GM13977 (cell line): ENCODE data around the gene CAMK2A.

Experiments used
- DNase-seq: peaks from one replicate; pipeline ENCODE4 v3.0.0; 2012; ENCODE audit warnings: low spot score
- in situ Hi-C: fragments of 300-500 bp; cut with MboI; formaldehyde crosslinking; loops from one replicate; pipeline ENCODE4 v1.12.0; 2022; ENCODE audit warnings: low sequenced_read_pairs, low pct_unique_long_range_greater_than_20kb, mixed read lengths, inconsistent platforms; ENCODE audit not compliant: unreplicated experiment
- TF ChIP-seq, protein P1 (sequence below): IDR thresholded peaks from 2 replicates; pipeline ENCODE4 v1.5.1; 2012; ENCODE audit warnings: mild to moderate bottlenecking, control low read depth; ENCODE audit not compliant: insufficient read depth; ENCODE audit errors: extremely low read depth, missing control alignments

The CAMK2A gene

GRCh38 chr5:150247726-150248125, 41.8 kb downstream of the CAMK2A start:
- in situ Hi-C loops, result no loop called here
- no peak for DNase-seq
- TF ChIP-seq, protein P1, sequence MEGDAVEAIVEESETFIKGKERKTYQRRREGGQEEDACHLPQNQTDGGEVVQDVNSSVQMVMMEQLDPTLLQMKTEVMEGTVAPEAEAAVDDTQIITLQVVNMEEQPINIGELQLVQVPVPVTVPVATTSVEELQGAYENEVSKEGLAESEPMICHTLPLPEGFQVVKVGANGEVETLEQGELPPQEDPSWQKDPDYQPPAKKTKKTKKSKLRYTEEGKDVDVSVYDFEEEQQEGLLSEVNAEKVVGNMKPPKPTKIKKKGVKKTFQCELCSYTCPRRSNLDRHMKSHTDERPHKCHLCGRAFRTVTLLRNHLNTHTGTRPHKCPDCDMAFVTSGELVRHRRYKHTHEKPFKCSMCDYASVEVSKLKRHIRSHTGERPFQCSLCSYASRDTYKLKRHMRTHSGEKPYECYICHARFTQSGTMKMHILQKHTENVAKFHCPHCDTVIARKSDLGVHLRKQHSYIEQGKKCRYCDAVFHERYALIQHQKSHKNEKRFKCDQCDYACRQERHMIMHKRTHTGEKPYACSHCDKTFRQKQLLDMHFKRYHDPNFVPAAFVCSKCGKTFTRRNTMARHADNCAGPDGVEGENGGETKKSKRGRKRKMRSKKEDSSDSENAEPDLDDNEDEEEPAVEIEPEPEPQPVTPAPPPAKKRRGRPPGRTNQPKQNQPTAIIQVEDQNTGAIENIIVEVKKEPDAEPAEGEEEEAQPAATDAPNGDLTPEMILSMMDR, result no peak

DNA sequence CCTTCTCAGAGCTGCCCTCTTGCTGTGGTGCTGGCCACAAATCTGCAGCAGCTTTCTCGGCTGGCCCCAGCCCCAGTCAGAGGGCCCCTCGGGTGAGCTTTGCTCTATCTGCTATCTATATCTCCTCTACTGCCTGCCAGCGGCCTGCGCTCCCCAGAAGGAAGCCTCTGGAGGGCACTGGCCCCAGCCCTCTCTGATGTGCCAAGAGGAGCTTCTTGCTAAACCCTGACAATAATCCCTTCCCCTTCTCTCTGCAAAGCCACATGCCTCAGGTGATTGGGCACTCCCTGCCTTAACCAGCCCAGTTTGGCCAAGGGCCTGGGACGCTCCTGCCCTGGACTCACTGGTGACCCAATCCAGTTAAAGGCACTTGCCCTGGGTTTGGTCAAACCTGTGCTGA, 42.7 kb downstream of the CAMK2A start:
- TF ChIP-seq, protein P1, result no peak
- in situ Hi-C loops, result no loop called here
- DNase-seq, result no peak

DNA sequence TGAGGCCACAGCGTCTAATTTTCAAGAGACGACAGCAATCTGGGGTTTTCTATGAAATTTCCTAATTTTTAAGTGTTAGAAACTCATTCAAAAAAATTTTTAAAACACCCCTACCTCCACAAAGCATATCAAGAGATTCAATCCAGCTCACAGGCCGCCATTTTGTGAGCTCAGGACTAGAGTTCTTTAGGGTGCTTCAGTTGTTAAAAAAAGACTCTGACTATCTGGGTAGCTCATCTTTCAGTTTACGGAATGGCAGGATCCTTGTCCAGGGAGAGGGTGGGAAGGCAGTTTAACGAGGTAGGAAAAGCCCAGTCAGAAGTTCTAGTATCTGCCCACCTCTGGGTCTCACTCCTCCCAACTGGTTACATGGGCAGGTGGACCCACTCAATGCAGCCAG, 43.1 kb downstream of the CAMK2A start:
- in situ Hi-C loops, result no loop called here
- no peak for DNase-seq
- TF ChIP-seq, protein P1, result no peak

- in situ Hi-C loops, result no loop called here
- TF ChIP-seq, protein P1, result no peak
- no peak for DNase-seq
Measured at GRCh38 chr5:150245808-150246207, 43.8 kb downstream of the CAMK2A start.

- TF ChIP-seq, protein P1, result no peak
- in situ Hi-C loops, result no loop called here
- DNase-seq, result no peak
Measured at GRCh38 chr5:150245111-150245789, 44.3 kb downstream of the CAMK2A start.

- DNase-seq, result no peak
- TF ChIP-seq, protein P1, result no peak
- in situ Hi-C loops, result no loop called here
Measured at GRCh38 chr5:150244209-150244608, 45.4 kb downstream of the CAMK2A start.

- no peak for DNase-seq
- TF ChIP-seq, protein P1, result no peak
- in situ Hi-C loops, result no loop called here
Measured at GRCh38 chr5:150243590-150243989, 46.0 kb downstream of the CAMK2A start.
